CD4-positive, alpha-beta T cell treated with Interferon alpha-2 for 1 hour (primary cell): ENCODE data around the gene TEX22.

ENCODE experiments used
- DNase-seq, 2 donors: peaks; one replicate each; pipeline ENCODE4 v3.0.0-alpha.2; 2020 to 2022

TEX22 gene

DNA sequence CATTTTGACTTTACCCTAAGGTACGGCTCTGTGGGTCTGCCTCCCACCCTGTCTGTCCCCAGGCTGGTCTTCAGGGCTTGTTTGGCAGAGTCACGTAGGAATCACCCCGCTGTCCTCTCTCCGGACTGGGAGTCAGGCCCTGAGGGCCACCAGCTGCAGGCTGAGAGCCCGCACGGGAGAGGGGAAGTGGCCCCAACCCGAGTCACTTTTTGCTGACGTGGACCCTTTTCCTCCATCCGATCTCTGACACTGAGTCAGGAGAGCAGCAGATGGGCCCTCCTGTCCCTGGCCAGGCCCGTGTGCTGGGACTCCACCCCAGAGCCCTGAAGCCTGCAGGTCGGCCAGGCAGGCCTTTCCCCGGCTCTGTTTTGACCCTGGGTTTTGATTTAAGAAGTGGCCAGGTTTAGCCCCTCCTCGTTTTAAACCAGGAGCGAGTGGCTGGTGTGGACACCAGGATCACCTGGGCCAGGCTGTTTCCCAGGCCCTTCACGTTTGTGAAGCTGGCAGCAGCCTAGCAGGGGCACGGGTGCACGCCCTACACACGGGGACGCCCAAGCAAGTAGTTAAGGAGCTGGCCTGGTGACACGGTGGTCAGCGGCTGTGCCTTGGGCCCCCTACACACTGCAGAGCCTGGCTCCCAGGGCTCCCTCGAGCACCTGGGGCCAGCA lies 12.5 kb upstream of the TEX22 start:
- DNase-seq, result no peak

DNA sequence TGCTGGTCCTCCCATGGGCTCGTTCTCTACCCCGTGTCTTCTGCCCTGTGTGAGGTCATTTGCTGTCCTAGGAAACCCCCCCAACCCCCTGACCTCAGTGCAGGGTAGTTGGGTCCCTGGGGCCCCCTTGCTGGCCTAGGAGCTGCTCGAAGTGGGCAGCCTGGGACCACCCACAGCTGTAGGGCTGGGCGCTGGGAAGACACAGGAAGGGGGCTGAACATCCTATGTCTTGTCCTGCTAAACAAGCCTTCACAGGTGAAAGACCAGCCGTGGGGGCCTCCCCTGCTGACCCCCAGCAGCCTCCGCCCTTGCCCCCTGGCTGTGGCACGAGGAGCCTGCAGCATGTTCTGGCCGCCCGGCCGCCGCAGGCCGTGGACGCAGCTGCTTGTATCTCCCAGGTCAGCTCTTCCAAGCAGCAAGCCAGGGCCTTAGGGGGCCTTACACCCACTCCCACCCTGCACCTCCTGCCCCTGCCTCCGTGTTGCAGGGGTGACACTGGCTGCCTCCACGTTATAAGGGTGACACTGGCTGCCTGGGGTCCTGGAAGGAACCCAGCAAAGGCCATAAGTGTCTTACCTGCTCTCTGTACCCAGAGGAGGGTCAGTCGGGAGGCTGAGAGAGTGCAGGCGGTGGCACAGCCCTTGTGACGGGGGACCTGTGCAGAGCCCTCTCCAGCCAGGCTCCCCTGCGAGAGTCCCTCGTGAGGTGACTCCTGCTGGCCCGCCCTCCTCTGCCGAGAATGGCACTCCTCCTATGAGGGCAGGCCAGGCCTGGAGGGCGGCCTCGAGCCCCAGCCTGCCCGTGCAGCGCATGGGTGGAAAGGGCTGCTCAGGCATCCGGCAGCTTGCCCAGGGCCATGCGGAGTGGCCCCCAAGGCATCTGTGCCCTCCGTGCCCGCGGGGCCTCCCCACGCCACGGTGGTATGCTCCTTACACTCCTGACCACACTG lies 11.5 kb upstream of the TEX22 start:
- no peak for DNase-seq

DNA sequence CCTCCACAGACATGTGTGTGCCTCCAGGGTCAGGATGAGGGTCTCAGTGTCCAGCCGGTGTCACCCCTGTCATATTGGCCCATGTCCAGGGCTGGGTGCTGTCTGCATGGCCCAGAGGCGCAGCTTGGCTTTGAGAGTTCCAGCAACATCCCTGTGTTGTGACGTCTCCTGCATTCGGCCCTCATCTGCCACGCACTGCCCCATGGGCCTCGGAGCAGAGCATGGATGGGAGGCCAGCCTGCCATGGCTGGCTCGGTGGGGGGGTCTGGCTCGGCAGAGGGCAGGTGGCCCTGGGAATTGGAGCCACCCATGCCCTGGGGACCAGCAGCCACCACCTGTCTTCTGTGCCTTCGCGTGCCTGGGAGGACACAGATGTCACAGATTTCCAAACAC lies 10.8 kb upstream of the TEX22 start:
- DNase-seq, result no peak

DNA sequence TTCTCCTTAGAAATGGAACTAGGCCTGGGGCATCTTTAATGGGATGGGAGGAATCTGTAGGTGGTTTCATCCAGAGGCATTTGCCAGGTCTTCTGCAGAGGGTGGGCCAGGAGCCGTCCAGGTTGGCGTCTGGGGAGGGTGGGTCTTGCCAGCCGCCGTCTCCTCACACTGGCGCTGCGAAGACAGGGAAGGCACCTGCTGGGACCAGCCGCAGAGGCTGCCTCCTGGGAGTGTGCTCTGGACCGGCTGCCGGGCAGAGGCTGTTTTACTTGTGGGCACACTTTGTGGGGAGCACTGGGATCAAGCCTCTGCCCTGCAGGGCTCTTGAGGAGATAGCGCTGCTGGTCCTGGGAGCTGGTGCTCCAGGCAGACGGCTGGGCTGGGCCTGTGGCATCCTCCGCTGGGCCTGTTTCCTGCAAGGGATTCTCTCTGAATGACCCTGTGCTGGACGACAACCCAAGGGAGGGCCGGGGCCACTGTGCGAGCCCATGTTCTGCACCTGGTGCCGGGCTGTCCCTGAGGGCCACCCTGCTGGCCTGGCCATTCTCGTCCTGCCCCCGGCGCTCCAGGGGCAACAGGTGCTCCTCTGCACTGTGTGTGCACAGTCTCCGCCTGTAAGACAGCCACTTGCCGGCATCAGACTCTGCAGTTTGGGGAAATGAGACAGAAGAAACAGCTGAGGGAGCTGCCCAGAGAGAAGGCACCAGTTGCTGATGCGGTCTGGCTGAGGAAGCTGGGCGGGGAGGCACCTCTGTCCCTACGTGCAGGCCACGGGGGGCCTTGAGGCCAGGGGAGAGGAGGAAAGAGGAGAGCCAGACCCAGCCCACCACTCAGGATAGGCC lies 10.0 kb upstream of the TEX22 start:
- no peak for DNase-seq

DNA sequence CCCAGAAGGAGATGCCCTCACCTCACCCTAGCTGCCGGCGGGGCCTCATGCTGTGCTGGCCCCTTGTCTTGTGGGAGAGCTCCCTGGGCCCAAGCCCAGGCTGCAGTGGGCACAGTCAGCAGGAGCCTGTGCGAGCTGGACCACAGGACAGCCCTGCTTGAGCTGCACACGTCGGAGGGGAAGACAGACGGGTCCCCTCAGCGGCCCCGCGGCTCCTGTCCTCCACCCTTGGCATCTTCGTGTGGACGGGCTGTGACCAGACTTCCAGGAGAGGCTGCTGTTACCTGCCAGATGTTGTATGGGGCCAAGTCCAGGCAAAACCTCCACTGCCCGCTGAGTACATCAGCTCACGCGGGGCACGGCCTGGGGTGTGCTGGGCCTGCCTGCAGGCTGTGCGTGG lies 9.4 kb upstream of the TEX22 start:
- DNase-seq, result no peak

DNA sequence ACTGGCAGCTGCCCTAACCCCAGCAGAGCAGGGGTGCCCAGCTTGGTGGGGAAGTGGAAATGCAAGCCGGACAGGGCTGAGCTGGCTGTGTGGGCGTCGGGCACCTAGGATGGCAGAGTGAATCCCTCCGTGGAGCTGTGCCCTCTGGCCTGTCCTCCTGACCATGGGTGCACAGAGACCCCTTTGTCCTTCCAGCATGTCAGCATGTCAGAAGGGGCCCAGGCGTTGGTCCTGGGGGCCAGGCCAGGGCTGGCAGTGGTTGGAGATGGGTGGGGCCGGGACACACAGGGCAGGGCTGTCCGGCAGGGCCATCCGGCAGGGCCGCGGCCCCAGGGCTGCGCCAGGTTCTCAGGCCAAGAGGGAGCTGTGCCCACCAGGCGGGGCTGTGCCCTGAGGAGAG lies 8.8 kb upstream of the TEX22 start:
- DNase-seq, result no peak

DNA sequence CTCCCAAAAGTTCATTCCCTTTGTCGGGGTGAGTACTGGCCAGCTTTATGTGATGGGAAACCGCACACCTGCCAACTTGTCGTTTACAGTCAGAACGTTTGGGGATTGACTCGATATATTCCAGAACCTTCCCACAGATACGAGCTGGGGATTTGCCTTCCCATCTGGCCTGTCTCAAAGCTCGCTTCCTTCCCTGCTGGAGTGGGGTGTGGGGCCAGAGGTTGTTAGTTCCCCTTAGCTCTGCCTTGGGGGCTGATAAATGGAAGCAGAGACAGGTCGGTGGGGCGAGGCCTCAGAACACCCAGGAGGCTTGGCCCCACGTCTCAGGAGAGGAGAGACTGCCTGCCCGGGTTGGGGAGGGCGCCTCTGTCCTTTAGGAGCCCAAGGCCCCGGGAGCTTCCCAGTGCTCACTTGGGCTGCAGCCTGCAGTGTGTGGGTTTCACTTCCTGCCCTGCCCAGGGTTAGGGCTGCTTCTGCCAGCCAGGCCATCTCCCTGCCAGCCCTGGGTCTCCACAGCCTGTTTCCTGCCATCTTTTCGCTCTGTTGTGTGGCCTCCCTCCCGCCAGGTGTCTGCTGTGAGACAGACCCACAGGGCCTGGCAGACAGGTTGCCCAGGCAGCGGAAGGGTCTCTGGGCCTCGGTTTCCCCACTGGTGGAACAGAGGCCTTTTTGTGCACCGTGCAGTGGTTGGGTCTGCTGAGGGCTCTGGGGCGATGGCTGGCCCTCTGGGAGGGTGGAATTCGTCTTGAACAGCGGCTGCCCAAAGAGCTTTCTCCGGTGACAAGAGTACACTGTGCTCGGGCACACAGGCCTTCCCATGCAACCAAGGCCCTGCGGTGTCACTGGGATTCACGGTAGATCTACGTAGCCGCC lies 8.1 kb upstream of the TEX22 start:
- DNase-seq, result no peak

DNA sequence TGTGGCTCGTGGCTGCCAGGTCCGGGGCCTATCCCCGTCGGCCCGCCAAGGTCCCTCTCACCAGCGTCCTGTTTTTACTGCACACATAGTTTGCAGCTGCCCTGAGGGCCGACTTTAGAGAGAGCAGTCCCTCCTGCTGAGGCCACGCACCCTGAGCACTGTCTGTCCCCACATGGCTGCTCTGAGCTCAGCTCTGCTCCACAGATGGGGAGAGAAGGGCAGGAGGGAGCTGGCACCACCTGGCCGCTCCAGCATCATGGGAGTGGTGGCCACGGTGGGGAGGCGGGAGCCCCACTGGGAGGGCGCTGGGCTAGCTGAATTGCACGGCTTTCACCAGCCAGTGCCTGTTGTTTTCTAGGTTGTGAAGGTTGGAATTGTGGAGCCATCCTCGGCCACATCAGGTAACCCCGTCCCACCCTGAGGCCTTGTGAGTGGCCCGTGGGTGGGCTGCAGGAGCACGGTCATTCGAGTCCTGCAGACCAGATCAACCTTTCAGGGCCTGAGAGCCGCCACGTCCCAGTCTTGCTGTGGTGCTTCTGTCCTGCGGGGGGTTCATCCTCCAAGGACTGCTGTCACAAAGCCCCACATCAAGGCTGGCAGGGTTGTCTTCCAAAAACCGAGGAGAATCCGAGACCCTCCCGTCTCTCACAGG lies 7.4 kb upstream of the TEX22 start:
- no peak for DNase-seq

DNA sequence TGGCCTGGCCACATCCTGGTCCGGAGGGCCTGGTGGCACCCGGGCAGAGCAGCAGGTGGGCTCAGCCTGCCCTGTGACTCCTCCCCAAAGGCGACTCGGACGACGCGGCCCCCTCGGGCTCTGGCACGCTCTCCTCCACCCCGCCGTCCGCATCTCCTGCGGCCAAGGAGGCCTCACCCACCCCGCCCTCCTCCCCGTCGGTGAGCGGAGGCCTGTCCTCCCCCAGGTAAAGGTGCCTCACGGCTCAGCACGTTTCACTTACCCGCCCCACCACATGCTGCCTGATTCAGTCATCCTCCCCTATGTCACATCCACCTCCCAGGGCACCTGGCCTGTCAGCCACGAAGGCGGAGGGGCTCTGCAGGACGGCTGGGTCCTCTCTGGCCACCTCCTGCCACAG lies 6.8 kb upstream of the TEX22 start:
- no peak for DNase-seq

DNA sequence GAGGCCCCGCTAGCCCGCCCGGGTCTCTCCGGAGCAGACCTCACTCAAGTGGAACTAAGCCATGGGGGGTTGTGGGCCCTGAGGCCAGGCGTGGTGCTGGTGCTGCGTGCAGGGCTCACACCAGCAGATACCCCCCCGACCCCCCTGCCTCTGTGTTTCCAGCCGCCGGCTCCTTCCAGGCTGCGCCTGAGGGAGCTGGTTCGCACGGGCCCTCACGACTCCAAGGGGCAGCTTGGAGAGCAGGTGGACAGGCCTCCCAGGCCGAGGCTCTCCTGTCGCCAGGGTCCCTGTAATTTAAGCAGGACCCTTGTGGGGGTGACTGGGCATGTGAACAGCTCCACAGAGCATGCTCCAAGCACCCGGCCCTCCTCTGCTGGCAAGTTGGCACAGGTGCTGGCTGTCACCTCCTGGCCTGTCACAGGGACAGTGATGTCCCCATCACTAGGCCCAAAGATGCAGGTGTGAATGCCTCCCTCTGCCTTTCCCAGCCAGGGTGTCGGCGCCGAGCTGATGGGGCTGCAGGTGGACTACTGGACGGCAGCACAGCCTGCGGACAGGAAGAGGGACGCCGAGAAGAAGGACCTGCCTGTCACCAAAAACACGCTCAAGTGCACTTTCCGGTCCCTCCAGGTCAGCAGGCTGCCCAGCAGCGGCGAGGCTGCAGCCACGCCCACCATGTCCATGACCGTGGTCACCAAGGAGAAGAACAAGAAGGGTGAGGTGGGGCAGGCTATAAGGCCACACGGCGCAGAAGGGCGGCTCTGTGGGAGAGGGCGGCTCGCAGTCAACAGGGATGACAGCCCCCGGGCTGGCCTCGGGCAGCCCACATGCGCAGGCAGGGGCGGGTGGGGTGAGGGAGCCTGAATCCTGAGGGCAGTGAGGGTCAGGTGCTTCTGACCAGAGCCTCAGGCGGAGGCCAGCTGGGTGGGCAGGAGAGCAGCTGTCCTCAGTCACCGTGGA lies 5.9 kb upstream of the TEX22 start:
- no peak for DNase-seq

DNA sequence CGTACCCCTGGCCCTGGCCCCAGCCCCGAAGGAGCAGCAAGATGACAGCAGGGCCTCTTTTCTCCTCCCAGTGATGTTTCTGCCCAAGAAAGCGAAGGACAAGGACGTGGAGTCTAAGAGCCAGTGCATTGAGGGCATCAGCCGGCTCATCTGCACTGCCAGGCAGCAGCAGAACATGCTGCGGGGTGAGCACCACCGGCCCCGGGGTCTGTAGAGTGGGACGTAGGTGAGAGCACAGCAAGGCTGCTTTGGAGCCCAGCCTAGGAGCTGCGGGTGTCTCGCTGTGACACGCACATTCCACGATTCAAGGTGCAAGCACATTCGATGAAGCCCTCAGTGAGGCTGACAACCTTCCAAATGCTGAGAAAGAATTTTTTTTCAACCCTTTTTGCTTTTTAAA lies 5.2 kb upstream of the TEX22 start:
- DNase-seq, result no peak

DNA sequence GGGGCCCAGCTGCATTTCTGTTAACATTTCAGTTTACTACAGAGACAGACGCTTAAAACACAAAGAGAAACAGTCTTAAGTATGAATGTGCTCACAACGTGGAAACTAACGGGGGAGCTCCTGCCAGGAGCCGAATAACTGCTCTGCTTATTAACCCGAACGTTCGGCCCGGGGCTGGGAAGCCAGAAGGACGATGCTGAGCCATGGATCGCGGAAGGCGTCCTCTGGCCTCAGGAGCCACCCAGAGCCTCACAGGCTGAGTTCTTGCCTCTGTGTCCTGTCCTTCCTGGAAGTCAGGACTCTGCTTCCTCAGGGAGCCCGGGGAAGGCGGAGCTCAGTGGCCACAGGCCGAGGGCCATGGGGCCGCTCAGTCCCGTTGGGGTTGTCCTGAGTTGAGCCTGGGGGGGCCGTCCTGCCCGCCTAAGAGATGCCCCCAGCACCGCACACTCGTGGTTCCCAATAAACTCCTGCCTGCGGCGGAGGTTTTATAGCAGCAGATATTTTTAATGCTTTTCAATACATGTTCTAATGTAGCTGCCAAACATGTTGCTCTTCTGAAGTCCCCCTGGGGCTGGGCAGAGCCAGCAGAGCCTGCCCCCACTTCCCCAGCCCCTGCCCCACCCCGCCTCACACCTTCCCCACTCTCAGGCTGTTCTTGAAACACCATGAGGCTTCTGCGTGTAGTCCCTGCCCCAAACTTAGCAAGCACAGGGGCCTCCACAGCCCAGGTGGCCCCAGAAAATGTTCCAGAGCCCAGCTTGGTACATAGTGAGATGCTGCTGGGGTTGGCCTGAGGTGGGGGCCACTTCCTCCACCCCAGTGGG lies 3.4 kb upstream of the TEX22 start:
- DNase-seq, result no peak

DNA sequence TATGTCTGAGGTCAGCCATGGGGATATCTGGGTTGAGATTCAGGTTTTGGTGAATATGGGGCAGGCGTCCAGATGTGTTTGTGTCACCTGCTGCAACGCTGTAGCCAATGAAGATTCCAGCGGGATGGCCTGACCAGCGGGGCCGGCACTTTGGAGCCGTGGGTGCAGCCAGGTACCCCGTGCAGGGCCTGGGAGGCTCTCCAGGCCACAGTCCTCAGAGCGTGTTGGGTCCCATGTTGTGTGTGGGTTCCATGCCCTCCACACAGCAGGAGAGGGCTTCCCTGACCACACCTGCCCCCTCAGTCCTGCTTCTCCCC lies 2.8 kb upstream of the TEX22 start:
- no peak for DNase-seq

DNA sequence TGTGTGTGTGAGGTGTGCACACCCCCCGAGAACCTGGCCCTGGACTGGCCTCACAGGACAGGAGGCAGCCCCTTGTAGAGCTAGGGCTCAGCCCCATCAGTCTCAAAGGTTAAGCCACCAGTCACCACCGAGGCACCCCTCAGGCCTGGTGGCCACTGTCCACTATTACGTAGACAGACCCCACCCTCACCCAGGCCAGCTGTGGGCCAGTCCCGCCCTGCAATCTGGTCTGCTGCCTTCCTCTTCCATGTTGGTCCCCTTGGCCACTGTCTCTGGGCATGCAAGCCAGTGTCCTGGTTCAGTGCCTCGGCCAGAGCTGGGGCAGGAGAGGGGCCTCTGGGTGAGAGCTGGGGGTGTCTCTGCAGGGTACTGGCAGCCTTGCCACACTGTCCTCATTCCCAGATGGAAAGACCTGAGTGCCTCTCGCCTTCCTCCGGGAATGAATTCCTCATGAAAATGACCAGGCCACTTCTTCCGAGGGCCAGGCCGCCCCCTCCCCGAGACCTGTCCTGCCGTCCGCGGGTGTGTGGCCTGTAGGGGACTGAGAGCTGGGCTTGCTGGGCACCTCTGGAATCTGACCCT lies 897 bp upstream of the TEX22 start:
- no peak for DNase-seq

DNA sequence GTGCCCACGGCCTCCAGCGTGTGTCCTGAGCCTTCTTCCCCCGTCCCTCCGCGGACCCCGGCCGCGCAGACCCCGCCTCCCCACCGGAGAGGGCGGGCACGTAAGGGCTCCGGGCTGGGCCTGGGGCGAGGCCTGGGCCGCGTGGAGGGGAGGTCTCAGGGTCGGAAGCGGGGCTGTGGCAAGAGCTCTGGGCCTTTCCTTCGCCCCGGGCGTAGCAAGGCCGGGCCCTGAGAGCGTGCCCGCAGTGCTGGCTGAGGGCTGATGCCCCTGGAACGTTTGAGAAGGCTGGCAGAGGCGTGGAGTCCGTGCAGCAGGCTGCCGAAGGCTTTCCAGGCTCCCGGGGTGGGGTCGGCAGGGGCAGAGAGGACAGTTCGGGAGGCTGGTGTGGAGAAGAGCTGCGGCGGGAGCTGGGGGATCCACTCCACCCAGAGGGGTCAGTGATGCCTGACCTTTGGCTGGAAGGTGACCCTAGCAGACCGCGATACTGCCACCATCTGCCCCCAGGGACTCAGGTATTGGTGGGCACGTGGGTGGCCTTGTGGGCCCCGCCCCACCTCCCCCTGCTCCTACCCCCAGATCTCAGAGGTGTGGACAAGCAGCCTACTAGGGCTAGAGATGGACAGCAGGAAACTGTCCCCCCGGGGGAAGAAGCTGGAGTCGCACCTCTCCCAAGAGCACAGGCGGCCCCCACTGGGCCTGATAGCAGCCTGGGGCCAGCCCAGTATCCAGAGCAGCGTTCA lies 558 bp downstream of the TEX22 start:
- no peak for DNase-seq

DNA sequence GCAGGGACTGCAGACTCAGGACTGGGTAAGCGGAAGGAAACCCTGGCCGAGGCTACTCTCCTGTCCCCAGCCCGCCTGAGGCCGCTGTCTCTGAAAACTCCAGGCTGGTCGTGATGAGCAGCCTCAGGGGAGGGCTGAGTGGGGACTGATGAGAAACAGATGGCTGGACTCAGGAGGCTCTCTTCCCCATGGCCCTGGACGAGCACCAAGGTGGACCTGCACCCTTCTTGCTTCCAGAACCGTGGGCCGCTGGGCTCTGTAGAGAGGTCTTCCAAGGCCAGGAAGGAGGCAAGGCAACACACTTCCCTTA lies 1.1 kb downstream of the TEX22 start:
- no peak for DNase-seq

DNA sequence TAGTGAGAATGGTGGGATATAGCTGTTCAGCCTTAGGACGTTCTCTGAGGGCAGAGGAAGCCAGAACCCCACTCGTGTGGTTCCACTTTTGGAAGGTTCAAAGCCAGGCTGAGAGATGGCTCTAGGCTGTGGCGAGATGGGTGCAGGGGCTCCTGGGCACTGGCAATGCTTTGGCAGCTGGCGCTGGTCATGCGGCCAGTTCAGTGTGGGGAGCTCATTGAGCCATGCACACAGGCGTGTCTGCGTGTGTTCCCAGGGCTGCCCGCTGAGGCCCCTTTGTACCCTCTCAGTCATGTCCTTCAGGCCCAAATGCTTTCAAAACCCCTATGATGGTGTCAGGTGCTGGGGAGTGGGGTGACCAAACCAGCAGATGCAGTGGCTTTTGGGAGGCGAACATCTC lies 1.7 kb downstream of the TEX22 start:
- no peak for DNase-seq

DNA sequence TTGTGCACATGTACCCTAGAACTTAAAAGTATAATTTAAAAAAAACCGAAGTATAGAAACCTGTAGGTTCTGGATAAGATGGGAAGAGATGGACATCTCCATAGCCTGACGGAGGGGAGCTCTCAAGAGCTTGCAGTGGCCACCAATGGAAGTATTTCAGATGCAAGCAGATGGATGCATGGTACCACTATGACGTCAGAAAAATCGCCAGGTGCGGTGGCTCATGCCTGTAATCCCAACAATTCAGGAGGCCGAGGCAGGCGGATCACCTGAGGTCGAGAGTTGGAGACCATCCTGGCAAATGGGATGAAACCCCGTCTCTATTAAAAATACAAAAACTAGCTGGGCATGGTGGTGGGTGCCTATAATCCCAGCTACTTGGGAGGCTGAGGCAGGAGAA lies 3.4 kb downstream of the TEX22 start:
- no peak for DNase-seq

DNA sequence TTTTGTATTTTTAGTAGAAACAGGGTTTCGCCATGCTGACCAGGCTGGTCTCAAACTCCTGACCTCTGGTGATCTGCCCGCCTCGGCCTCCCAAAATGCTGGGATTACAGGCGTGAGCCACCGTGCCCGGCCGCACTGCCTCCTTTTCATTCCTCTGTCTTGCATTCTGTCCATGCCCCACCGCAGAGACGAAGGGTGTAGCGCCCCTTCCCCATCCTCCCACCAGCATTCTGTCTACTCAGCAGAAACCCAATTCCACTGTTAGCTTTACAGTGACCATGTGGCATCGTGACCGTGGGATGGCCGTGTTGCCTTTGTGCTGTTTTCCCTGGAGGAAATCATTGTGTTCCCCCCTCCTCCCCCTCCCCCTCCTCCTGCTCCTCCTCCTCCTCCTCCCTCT lies 10.3 kb downstream of the TEX22 start:
- no peak for DNase-seq
